SU-DHL-6 (cell line): ENCODE results near the gene SNX25.

Source experiments
- H2AFZ ChIP-seq: fragments of 200-600 bp; sonication (generic); 2 replicates; pipeline ENCODE4 v1.6.1; 2014; ENCODE audit warnings: low read depth, mild to moderate bottlenecking, moderate library complexity, mixed read lengths, antibody characterized with exemption, low read length; ENCODE audit not compliant: severe bottlenecking
- H3F3A ChIP-seq: fragments of 200-600 bp; shearing (Covaris generic); 2 replicates; pipeline ENCODE4 v1.6.0; 2016; ENCODE audit warnings: antibody characterized with exemption, mild to moderate bottlenecking; ENCODE audit not compliant: insufficient read depth
- H3K27ac ChIP-seq: fragments of 200-600 bp; sonication (generic); 2 replicates; pipeline ENCODE4 v1.5.1; 2016; ENCODE audit warnings: low read depth, mild to moderate bottlenecking, low read length, moderate library complexity, mixed read lengths
- H3K27me3 ChIP-seq: fragments of 200-600 bp; sonication (generic), shearing (Covaris generic); 2 replicates; pipeline ENCODE4 v1.6.0; 2014; ENCODE audit warnings: mild to moderate bottlenecking, low read length
- H3K36me3 ChIP-seq: fragments of 200-600 bp; sonication (generic); 2 replicates; pipeline ENCODE4 v1.6.1; 2014; ENCODE audit warnings: mild to moderate bottlenecking, low read length, mixed read lengths
- H3K4me2 ChIP-seq: fragments of 300-600, 200-600 bp; shearing (Covaris generic), sonication (generic); 2 replicates; pipeline ENCODE4 v1.6.0; 2014; ENCODE audit warnings: low read length, low read depth, mild to moderate bottlenecking; ENCODE audit not compliant: poor library complexity, severe bottlenecking
- H3K4me3 ChIP-seq: fragments of 200-600 bp; sonication (generic); 2 replicates; pipeline ENCODE4 v1.5.1; 2014; ENCODE audit warnings: antibody characterized with exemption, low read length, mild to moderate bottlenecking, mixed read lengths; ENCODE audit not compliant: insufficient read depth, poor library complexity, severe bottlenecking
- H3K79me2 ChIP-seq: fragments of 200-600 bp; sonication (generic); 2 replicates; pipeline ENCODE4 v1.6.1; 2014; ENCODE audit warnings: mild to moderate bottlenecking, low read length, moderate library complexity; ENCODE audit not compliant: insufficient read depth
- H3K9ac ChIP-seq: fragments of 200-600 bp; sonication (generic); 2 replicates; pipeline ENCODE4 v1.7.0; 2014; ENCODE audit warnings: mild to moderate bottlenecking, low read length
- H3K9me2 ChIP-seq: fragments of 200-600 bp; sonication (generic); replicated peaks from 2 replicates; pipeline ENCODE4 v1.6.1; 2014; ENCODE audit warnings: low read length; ENCODE audit not compliant: insufficient read depth
- H3K9me3 ChIP-seq: fragments of 200-600 bp; sonication (generic); 2 replicates; pipeline ENCODE4 v1.6.1; 2014; ENCODE audit warnings: low read length, mixed read lengths; ENCODE audit not compliant: insufficient read depth
- H4K20me1 ChIP-seq: fragments of 200-600 bp; sonication (generic); 2 replicates; pipeline ENCODE4 v1.6.1; 2014; ENCODE audit warnings: low read depth, mild to moderate bottlenecking, antibody characterized with exemption, low read length, moderate library complexity, mixed read lengths
- CTCF ChIP-seq: fragments of 200-600 bp; sonication (generic); IDR thresholded peaks from one replicate; pipeline ENCODE4 v1.5.1; 2017; ENCODE audit warnings: antibody characterized with exemption, mild to moderate bottlenecking, low read length, moderate library complexity; ENCODE audit not compliant: insufficient read depth, poor library complexity, severe bottlenecking
- EZH2phosphoT487 ChIP-seq: fragments of 200-600 bp; sonication (generic), shearing (Covaris generic); conservative IDR thresholded peaks from 2 replicates; pipeline ENCODE4 v1.6.1; 2018; ENCODE audit warnings: mild to moderate bottlenecking, antibody characterized with exemption, low read length, moderate library complexity, mixed read lengths

Gene SNX25

GRCh38 chr4:185387957-185388356 lies 178.6 kb downstream of the SNX25 start:
- Histone ChIP-seq H3K27ac (no peak overlapping the region), H3K79me2 (no peaks in the 10 kb centered on the region), H3K9me2 (no peaks in the 10 kb centered on the region), H3K4me3 (no peak overlapping the region), H3K27me3 (no peaks in the 10 kb centered on the region), H3K9me3 (no peaks in the 10 kb centered on the region), H3K36me3 (no peaks in the 10 kb centered on the region), H3K9ac (no peak overlapping the region), H2AFZ (no peak overlapping the region), H3F3A (peaks cover 8% of the 10 kb centered on the region; the same call in 1 of the 2 replicates), H4K20me1 (no peaks in the 10 kb centered on the region), H3K4me2 (no peak overlapping the region)
- TF ChIP-seq CTCF (no peak), EZH2phosphoT487 (no peak)

GRCh38 chr4:185390941-185391340 lies 181.5 kb downstream of the SNX25 start:
- no peak overlapping the region for H3K9ac ChIP-seq
- peaks cover 25% of the 10 kb centered on the region for H3F3A ChIP-seq
- no peaks in the 10 kb centered on the region for H3K36me3 ChIP-seq
- H3K9me2 ChIP-seq = no peaks in the 10 kb centered on the region
- H3K27ac ChIP-seq = no peak overlapping the region
- H2AFZ ChIP-seq = no peak overlapping the region
- no peaks in the 10 kb centered on the region for H3K79me2 ChIP-seq
- no peaks in the 10 kb centered on the region for H3K27me3 ChIP-seq
- TF ChIP-seq CTCF = no peak
- no peak for TF ChIP-seq EZH2phosphoT487
- no peak overlapping the region for H3K4me2 ChIP-seq
- H3K4me3 ChIP-seq = no peak overlapping the region
- no peaks in the 10 kb centered on the region for H3K9me3 ChIP-seq
- no peaks in the 10 kb centered on the region for H4K20me1 ChIP-seq

DNA sequence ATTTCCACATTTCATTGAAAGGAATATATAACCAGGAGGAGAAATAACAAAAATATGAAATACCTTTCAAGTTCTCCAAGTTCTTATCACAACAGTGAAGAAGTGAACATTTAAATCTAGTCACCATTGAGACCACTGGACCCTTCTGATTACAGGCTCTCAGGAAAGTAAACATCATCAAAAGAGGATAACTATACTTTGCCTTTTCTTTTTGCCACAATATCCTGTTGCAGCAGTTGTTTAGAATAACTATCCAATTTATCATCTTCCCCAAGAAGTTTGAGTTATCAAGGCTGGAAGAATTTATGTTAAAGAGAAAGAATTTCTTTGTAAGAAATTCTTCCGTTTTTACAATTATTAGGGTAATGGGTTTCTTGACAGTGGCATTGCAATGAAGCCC lies 182.8 kb downstream of the SNX25 start:
- H3K4me2 ChIP-seq = no peak overlapping the region
- TF ChIP-seq CTCF = no peak
- no peak for TF ChIP-seq EZH2phosphoT487
- H3K27ac ChIP-seq = no peak overlapping the region
- no peak overlapping the region for H3K9ac ChIP-seq
- no peak overlapping the region for H3K4me3 ChIP-seq
- H4K20me1 ChIP-seq = no peaks in the 10 kb centered on the region
- no peaks in the 10 kb centered on the region for H3K27me3 ChIP-seq
- H3K79me2 ChIP-seq = no peaks in the 10 kb centered on the region
- H3K9me2 ChIP-seq = no peaks in the 10 kb centered on the region
- H3F3A ChIP-seq = peaks cover 25% of the 10 kb centered on the region
- H3K36me3 ChIP-seq = no peaks in the 10 kb centered on the region
- no peak overlapping the region for H2AFZ ChIP-seq
- H3K9me3 ChIP-seq = no peaks in the 10 kb centered on the region
